WI38 (cell line): ENCODE results near the gene AHCTF1.

Source experiments
- H3K4me3 ChIP-seq: 2 replicates; pipeline ENCODE4 v1.5.1; 2011; ENCODE audit warnings: low read depth, mild to moderate bottlenecking, control low read depth, low read length
- CTCF ChIP-seq: IDR thresholded peaks from 2 replicates; pipeline ENCODE4 v1.5.1; 2012; ENCODE audit warnings: low read depth, mild to moderate bottlenecking, control low read depth, low read length

AHCTF1 gene

GRCh38 chr1:246934765-246935164, 3.0 kb upstream of the AHCTF1 start:
- no peak for TF ChIP-seq CTCF
- no peak overlapping the region for H3K4me3 ChIP-seq

- no peak for TF ChIP-seq CTCF
- no peak overlapping the region for H3K4me3 ChIP-seq
These were observed 2.1 kb upstream of the AHCTF1 start for GRCh38 chr1:246933893-246934292.

GRCh38 chr1:246932366-246932700, 585 bp upstream of the AHCTF1 start:
- peak overlapping the region; percentile 74 for H3K4me3 ChIP-seq
- no peak for TF ChIP-seq CTCF

GRCh38 chr1:246930830-246931548, 759 bp downstream of the AHCTF1 start:
- peak overlapping the region; percentile 74 for H3K4me3 ChIP-seq
- no peak for TF ChIP-seq CTCF

- TF ChIP-seq CTCF = no peak
- H3K4me3 ChIP-seq = no peak overlapping the region
These were observed 5.6 kb downstream of the AHCTF1 start for GRCh38 chr1:246925997-246926626.

GRCh38 chr1:246923900-246924299, 7.8 kb downstream of the AHCTF1 start:
- no peak for TF ChIP-seq CTCF
- no peak overlapping the region for H3K4me3 ChIP-seq

- no peak overlapping the region for H3K4me3 ChIP-seq
- no peak for TF ChIP-seq CTCF
These were observed 8.3 kb downstream of the AHCTF1 start for GRCh38 chr1:246923482-246923881.
